ENCODE results near the gene PYGO2.
A peak's percentile ranks its signal among the peaks of the same experiment; 100 is the strongest.

PYGO2 gene

GRCh38 chr1:154938604-154939399, 22.8 kb downstream of the PYGO2 start:
- peak overlapping the region; percentile 71 for H3K4me3 Mint-ChIP-seq
- peak overlapping the region; percentile 96 for H3K27ac Mint-ChIP-seq
- no peaks in the 10 kb centered on the region for H3K9me3 Mint-ChIP-seq
- peaks cover 8% of the 10 kb centered on the region for H3K36me3 Mint-ChIP-seq (ENCODE audit: low read depth)
- H3K4me1 Mint-ChIP-seq (ENCODE audit: low read depth) = peaks cover 64% of the 10 kb centered on the region
- no peaks in the 10 kb centered on the region for H3K27me3 Mint-ChIP-seq (ENCODE audit: low read depth)

- Mint-ChIP-seq H3K27ac (peak overlapping the region; percentile 96), H3K27me3 (ENCODE audit: low read depth) (no peaks in the 10 kb centered on the region), H3K4me3 (peak overlapping the region; percentile 98), H3K9me3 (no peaks in the 10 kb centered on the region), H3K36me3 (ENCODE audit: low read depth) (peaks cover 8% of the 10 kb centered on the region), H3K4me1 (ENCODE audit: low read depth) (peaks cover 58% of the 10 kb centered on the region)
These were observed 23.6 kb downstream of the PYGO2 start for GRCh38 chr1:154937988-154938386.

DNA sequence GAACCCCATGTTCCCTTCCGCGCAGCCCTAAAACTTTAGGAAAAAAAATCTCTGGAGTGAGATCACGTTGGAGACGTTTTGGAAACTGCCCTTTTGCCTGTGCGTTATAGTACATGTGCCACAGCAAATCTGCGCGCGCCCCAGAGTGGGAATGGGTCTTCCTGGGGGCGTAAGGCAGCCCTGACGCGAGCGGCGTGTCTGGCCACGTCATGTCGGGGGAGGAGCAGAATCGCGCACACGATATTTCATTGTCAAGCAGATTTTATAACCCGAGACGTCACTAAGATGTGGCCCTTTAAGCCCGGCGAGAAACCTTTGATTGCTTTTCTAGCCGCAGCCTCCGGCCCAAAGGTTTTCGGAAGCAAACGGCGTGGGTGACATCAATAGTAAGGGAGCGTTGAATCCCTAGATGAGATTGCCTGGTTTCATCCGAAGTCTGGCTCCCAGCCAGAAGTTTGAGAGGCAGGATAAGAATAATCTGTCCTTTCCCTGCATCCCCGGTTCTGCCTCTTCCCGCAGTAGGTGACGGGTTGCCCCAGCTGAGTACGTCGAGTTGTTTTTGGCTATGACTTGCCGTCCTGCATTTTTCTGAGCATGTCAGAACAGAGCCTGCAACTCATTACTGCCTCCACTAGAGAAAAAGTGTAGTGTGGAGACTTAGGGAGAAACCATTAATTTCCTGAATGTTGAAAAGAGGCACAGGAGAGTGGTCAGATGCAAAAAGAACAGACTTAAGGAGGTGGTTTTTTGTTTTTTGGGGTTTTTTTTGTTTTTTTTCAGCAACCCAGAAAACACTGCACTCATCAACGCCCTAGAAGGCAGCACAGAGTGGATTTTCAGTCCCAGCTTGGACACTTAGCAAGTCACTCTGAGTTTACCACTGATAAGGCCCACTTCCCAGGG, 24.2 kb downstream of the PYGO2 start:
- Mint-ChIP-seq H3K4me1 (ENCODE audit: low read depth) (peaks cover 51% of the 10 kb centered on the region), H3K9me3 (no peaks in the 10 kb centered on the region), H3K27ac (peak overlapping the region; percentile 96)

DNA sequence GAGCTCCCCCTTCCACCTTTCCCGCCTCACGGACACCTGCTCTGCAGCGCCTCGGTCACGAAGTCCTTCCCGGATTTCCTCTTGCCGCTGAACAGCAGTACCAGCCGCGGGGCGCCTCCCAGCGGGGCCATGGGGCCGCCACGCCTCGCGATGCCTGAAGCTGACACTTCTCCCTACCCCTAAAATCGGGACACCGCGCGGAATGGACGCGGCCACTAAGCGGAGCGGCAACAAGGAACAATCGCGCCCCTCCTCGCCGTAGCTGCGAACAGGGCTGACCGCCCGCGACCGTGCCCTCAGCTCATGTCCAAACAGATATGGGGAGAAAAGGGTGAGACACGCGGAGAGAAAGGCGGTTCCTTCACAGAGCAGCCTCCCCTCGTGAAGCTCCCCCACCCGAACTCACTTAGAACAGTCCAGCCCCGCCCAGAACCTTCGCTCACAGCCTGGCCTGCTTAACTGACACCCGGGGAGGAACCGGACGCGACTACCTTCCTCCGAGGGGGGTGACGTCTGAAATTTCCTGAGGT, 25.0 kb downstream of the PYGO2 start, which contains the start of gene PMVK:
Gene PMVK (minus strand): TSS at position 165 of the 530 bp plus-strand sequence. CDS start 34 bp downstream, at position 131.
- H3K4me1 Mint-ChIP-seq (ENCODE audit: low read depth) = peaks cover 45% of the 10 kb centered on the region
- H3K27ac Mint-ChIP-seq = peak within 1 kb of the TSS; percentile 96
- no peaks in the 10 kb centered on the region for H3K9me3 Mint-ChIP-seq
- H3K4me3 Mint-ChIP-seq = peak within 1 kb of the TSS; percentile 98
- no peaks in the 10 kb centered on the region for H3K27me3 Mint-ChIP-seq (ENCODE audit: low read depth)
- peaks cover 8% of the 10 kb centered on the region for H3K36me3 Mint-ChIP-seq (ENCODE audit: low read depth)

More for the DNA sequence above, 24.2 kb downstream of the PYGO2 start:
- Mint-ChIP-seq H3K27me3 (ENCODE audit: low read depth) (no peaks in the 10 kb centered on the region), H3K36me3 (ENCODE audit: low read depth) (peaks cover 8% of the 10 kb centered on the region), H3K4me3 (peak overlapping the region; percentile 98)

DNA sequence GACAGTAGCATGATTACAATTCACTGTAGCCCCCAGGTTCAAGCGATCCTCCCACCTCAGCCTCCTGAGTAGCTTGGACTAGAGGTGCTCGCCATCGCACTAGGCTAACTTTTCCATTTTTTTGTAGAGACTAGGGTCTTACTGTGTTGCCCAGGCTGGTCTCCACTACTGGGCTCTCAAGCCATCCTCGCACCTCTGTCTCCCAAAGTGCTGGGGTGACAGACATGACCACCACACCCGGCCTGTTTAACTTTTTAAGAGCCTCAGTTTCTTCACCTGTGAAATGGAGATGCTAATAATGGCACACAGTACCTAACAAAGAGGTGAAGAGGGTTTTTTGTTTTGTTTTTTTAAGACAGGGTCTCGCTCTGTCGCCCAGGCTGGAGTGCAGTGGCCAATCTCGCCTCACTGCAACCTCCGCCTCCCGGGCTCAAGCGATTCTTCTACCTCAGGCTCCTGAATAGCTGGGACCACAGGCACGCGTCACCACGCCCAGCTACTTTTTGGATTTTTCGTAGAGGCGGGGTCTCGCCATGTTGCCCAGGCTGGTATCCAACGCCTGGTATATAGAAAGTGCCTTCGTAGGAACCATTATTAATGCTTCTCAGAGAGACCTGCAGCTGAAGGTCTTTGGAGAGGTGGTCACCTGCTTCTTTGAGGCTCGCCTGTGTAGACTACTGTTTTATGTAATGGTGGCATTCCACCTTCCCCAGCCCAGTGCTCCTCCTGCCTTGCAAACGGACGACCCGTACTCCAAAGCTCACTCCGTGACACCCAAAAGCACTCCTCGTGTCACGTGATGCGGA, 25.6 kb downstream of the PYGO2 start:
- Mint-ChIP-seq H3K27ac (peak overlapping the region; percentile 96), H3K9me3 (no peaks in the 10 kb centered on the region), H3K36me3 (ENCODE audit: low read depth) (peaks cover 8% of the 10 kb centered on the region), H3K4me3 (peak overlapping the region; percentile 98), H3K4me1 (ENCODE audit: low read depth) (peaks cover 40% of the 10 kb centered on the region), H3K27me3 (ENCODE audit: low read depth) (no peaks in the 10 kb centered on the region)

DNA sequence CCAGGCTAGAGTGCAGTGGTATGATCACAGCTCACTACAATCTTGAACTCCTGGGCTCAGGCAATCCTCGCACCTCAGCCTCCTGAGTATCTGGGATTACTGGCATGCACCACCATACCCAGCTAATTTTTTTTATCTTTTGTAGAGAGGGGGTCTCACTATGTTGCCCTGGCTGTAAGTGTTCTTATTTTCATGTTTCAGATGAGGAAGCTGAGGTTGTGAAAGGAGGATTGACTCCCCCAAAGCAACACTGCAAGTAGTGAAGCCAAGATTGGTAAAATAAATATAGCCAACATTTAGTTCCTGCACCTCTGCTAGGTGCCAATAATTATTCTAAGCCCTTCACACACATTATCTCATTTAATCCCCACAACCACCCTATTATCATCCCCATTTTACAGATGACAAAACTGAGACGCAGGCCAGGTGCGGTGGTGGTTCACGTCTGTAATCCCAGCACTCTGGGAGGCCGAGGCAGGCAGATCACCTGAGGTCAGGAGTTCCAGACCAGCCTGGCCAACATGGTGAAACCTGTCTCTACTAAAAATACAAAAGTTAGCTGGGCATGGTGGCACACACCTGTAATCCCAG, 27.1 kb downstream of the PYGO2 start:
- peaks cover 9% of the 10 kb centered on the region for H3K36me3 Mint-ChIP-seq (ENCODE audit: low read depth)
- no peaks in the 10 kb centered on the region for H3K27me3 Mint-ChIP-seq (ENCODE audit: low read depth)
- H3K4me3 Mint-ChIP-seq = no peak overlapping the region
- H3K27ac Mint-ChIP-seq = no peak overlapping the region
- no peaks in the 10 kb centered on the region for H3K9me3 Mint-ChIP-seq
- H3K4me1 Mint-ChIP-seq (ENCODE audit: low read depth) = peaks cover 30% of the 10 kb centered on the region

GRCh38 chr1:154931940-154932487, 29.6 kb downstream of the PYGO2 start:
- Mint-ChIP-seq H3K4me1 (ENCODE audit: low read depth) (peaks cover 15% of the 10 kb centered on the region), H3K27me3 (ENCODE audit: low read depth) (no peaks in the 10 kb centered on the region), H3K9me3 (no peaks in the 10 kb centered on the region), H3K27ac (no peak overlapping the region), H3K4me3 (no peak overlapping the region), H3K36me3 (ENCODE audit: low read depth) (peaks cover 18% of the 10 kb centered on the region)

- Mint-ChIP-seq H3K4me3 (no peak overlapping the region), H3K9me3 (no peaks in the 10 kb centered on the region), H3K4me1 (ENCODE audit: low read depth) (peaks cover 19% of the 10 kb centered on the region), H3K27me3 (ENCODE audit: low read depth) (no peaks in the 10 kb centered on the region), H3K27ac (peak overlapping the region; percentile 44), H3K36me3 (ENCODE audit: low read depth) (peaks cover 38% of the 10 kb centered on the region)
These were observed 35.4 kb downstream of the PYGO2 start for GRCh38 chr1:154926201-154926600.

DNA sequence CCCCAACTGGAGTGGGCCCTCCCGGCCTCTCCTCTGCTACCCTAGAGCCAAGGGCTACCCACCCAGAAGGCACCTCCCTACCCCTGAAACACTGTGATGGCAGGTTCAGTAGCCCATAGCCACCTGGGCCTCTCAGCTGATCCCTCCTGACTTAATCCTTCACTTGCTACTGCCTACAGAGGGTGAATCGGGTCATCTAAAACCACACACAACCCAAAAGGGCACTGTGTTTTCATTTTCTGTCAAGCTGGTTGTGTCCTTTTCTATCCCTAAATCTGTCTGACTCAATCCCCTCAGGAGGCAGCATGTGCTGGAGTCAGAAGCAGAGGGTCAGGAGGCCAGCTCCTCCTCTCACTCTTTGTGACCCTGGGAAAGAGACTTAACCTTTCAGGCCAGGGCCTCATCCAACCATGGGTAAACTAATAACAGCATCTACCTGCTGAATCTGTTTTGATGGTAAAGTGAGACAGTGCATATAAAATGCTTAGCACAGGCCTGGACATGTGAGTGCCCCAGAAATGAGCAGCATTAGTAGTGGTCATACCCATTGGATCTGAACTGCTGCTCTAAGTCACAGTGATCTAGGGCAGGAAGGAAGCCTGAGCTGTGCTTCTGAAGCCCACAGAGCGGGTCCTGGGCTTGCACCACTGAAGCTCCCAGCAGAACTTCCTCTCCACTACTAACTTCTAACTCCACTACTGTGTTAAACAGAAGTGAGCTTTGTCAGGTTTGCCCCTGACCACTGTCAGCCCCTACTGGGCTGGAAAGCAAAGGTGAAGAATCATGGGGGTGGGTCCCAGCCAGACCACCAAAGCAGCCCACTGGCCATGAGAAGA, 36.0 kb downstream of the PYGO2 start:
- Mint-ChIP-seq H3K36me3 (ENCODE audit: low read depth) (peaks cover 38% of the 10 kb centered on the region), H3K9me3 (no peaks in the 10 kb centered on the region), H3K4me1 (ENCODE audit: low read depth) (peaks cover 20% of the 10 kb centered on the region), H3K27me3 (ENCODE audit: low read depth) (no peaks in the 10 kb centered on the region), H3K27ac (peak overlapping the region; percentile 73), H3K4me3 (no peak overlapping the region)

GRCh38 chr1:154923695-154924094, 37.9 kb downstream of the PYGO2 start:
- peaks cover 31% of the 10 kb centered on the region for H3K36me3 Mint-ChIP-seq (ENCODE audit: low read depth)
- no peaks in the 10 kb centered on the region for H3K9me3 Mint-ChIP-seq
- H3K4me1 Mint-ChIP-seq (ENCODE audit: low read depth) = peaks cover 20% of the 10 kb centered on the region
- no peak overlapping the region for H3K4me3 Mint-ChIP-seq
- no peak overlapping the region for H3K27ac Mint-ChIP-seq
- H3K27me3 Mint-ChIP-seq (ENCODE audit: low read depth) = no peaks in the 10 kb centered on the region

- Mint-ChIP-seq H3K4me3 (no peak overlapping the region), H3K27me3 (ENCODE audit: low read depth) (no peaks in the 10 kb centered on the region), H3K4me1 (ENCODE audit: low read depth) (no peaks in the 10 kb centered on the region), H3K27ac (no peak overlapping the region), H3K9me3 (peaks cover 9% of the 10 kb centered on the region), H3K36me3 (ENCODE audit: low read depth) (peaks cover 16% of the 10 kb centered on the region)
These were observed 48.3 kb downstream of the PYGO2 start for GRCh38 chr1:154913273-154913672.

- Mint-ChIP-seq H3K27me3 (ENCODE audit: low read depth) (no peaks in the 10 kb centered on the region), H3K4me1 (ENCODE audit: low read depth) (no peaks in the 10 kb centered on the region), H3K4me3 (no peak overlapping the region)
These were observed 48.8 kb downstream of the PYGO2 start for GRCh38 chr1:154912755-154913154.

More at GRCh38 chr1:154912755-154913154, 48.8 kb downstream of the PYGO2 start:
- peaks cover 9% of the 10 kb centered on the region for H3K9me3 Mint-ChIP-seq
- H3K27ac Mint-ChIP-seq = no peak overlapping the region
- H3K36me3 Mint-ChIP-seq (ENCODE audit: low read depth) = peaks cover 16% of the 10 kb centered on the region

Measured in T-helper 1 cell treated with Interleukin-12 subunit alpha and Interleukin-12 subunit beta and Interleukin-4 antibody, amounts not matched to agents 30 μg/mL and 1 μg/mL, for 36 hours (primary cell).